OCI-LY1 (cell line): ENCODE data around the gene PDE6H.

Source experiments
- CTCF ChIP-seq: fragments of 200-600 bp; sonication (generic), shearing (Covaris generic); IDR thresholded peaks from 2 replicates; pipeline ENCODE4 v1.5.1; 2017; ENCODE audit warnings: mild to moderate bottlenecking, antibody characterized with exemption, low read length, moderate library complexity, mixed read lengths
- EZH2 ChIP-seq: fragments of 200-600 bp; sonication (generic), shearing (Covaris generic); IDR thresholded peaks from 2 replicates; pipeline ENCODE4 v1.8.0; 2017; ENCODE audit warnings: borderline replicate concordance, mixed run types, mild to moderate bottlenecking, antibody characterized with exemption, low read length, moderate library complexity, mixed read lengths

GRCh38 chr12:14941369-14941768 lies 31.5 kb upstream of the PDE6H start:
- TF ChIP-seq EZH2 = no peak
- no peak for TF ChIP-seq CTCF
